Measurements from ENCODE around the gene CFAP20DC.
"Not testable (repeated sequence)": the region's sequence is repeated elsewhere in the genome, so short reads cannot be mapped to it uniquely, and the experiment has no call there.

The CFAP20DC gene

GRCh38 chr3:58839187-58839586, 210.6 kb downstream of the CFAP20DC start:
- Mint-ChIP-seq H3K36me3 (no peaks in the 10 kb centered on the region), H3K4me1 (no peaks in the 10 kb centered on the region), H3K4me3 (no peak overlapping the region), H3K27ac (no peak overlapping the region), H3K9me3 (peaks cover 4% of the 10 kb centered on the region)
- no peak for DNase-seq (ENCODE audit: low spot score in 2 of 2)
- ATAC-seq, result no peak

GRCh38 chr3:58837856-58838255, 212.0 kb downstream of the CFAP20DC start:
- no peak overlapping the region for H3K27ac Mint-ChIP-seq
- H3K36me3 Mint-ChIP-seq, result no peaks in the 10 kb centered on the region
- peaks cover 4% of the 10 kb centered on the region for H3K9me3 Mint-ChIP-seq
- ATAC-seq, result no peak
- no peak for DNase-seq (ENCODE audit: low spot score in 2 of 2)
- no peak overlapping the region for H3K4me3 Mint-ChIP-seq
- no peaks in the 10 kb centered on the region for H3K4me1 Mint-ChIP-seq

- ATAC-seq (no peak), DNase-seq (ENCODE audit: low spot score in 2 of 2) (no peak)
- H3K36me3 Mint-ChIP-seq, result no peaks in the 10 kb centered on the region
- no peak overlapping the region for H3K27ac Mint-ChIP-seq
- H3K4me1 Mint-ChIP-seq, result no peaks in the 10 kb centered on the region
- no peak overlapping the region for H3K4me3 Mint-ChIP-seq
- peaks cover 4% of the 10 kb centered on the region for H3K9me3 Mint-ChIP-seq
Observed at GRCh38 chr3:58837141-58837843, 212.5 kb downstream of the CFAP20DC start.

- DNase-seq (ENCODE audit: low spot score in 2 of 2) (no peak), ATAC-seq (no peak)
- Mint-ChIP-seq H3K36me3 (no peaks in the 10 kb centered on the region), H3K4me3 (no peak overlapping the region), H3K27ac (no peak overlapping the region), H3K4me1 (no peaks in the 10 kb centered on the region), H3K9me3 (no peaks in the 10 kb centered on the region)
Observed at GRCh38 chr3:58835086-58835485, 214.7 kb downstream of the CFAP20DC start.

GRCh38 chr3:58833491-58833890, 216.3 kb downstream of the CFAP20DC start:
- DNase-seq (ENCODE audit: low spot score in 2 of 2), result no peak
- no peaks in the 10 kb centered on the region for H3K9me3 Mint-ChIP-seq
- no peak for ATAC-seq
- H3K36me3 Mint-ChIP-seq, result no peaks in the 10 kb centered on the region
- no peak overlapping the region for H3K27ac Mint-ChIP-seq
- H3K4me3 Mint-ChIP-seq, result no peak overlapping the region
- no peaks in the 10 kb centered on the region for H3K4me1 Mint-ChIP-seq

GRCh38 chr3:58829321-58830000, 220.4 kb downstream of the CFAP20DC start:
- Mint-ChIP-seq H3K9me3 (no peaks in the 10 kb centered on the region), H3K4me3 (no peak overlapping the region)

GRCh38 chr3:58824777-58825176, 225.0 kb downstream of the CFAP20DC start:
- H3K4me3 Mint-ChIP-seq, result no peak overlapping the region
- DNase-seq (ENCODE audit: low spot score in 2 of 2) (no peak), ATAC-seq (no peak)
- H3K4me1 Mint-ChIP-seq, result no peaks in the 10 kb centered on the region
- H3K36me3 Mint-ChIP-seq, result no peaks in the 10 kb centered on the region
- no peaks in the 10 kb centered on the region for H3K9me3 Mint-ChIP-seq
- H3K27ac Mint-ChIP-seq, result no peak overlapping the region

More at GRCh38 chr3:58829321-58830000, 220.4 kb downstream of the CFAP20DC start:
- Mint-ChIP-seq H3K36me3 (no peaks in the 10 kb centered on the region), H3K4me1 (no peaks in the 10 kb centered on the region), H3K27ac (no peak overlapping the region)
- DNase-seq (ENCODE audit: low spot score in 2 of 2) (no peak), ATAC-seq (no peak)

GRCh38 chr3:58824285-58824684, 225.5 kb downstream of the CFAP20DC start:
- H3K36me3 Mint-ChIP-seq, result no peaks in the 10 kb centered on the region
- DNase-seq (ENCODE audit: low spot score in 2 of 2) (no peak), ATAC-seq (no peak)
- H3K4me1 Mint-ChIP-seq, result no peaks in the 10 kb centered on the region
- no peaks in the 10 kb centered on the region for H3K9me3 Mint-ChIP-seq
- H3K4me3 Mint-ChIP-seq, result no peak overlapping the region
- no peak overlapping the region for H3K27ac Mint-ChIP-seq

- not testable (repeated sequence) for H3K27ac Mint-ChIP-seq; H3K36me3 Mint-ChIP-seq; ATAC-seq; H3K9me3 Mint-ChIP-seq; H3K4me3 Mint-ChIP-seq; DNase-seq (ENCODE audit: low spot score in 2 of 2); H3K4me1 Mint-ChIP-seq
Observed at GRCh38 chr3:58806551-58807244, 243.1 kb downstream of the CFAP20DC start.

- H3K4me3 Mint-ChIP-seq, result no peak overlapping the region
- ATAC-seq (no peak), DNase-seq (ENCODE audit: low spot score in 2 of 2) (no peak)
- peaks cover 5% of the 10 kb centered on the region for H3K9me3 Mint-ChIP-seq
- no peaks in the 10 kb centered on the region for H3K36me3 Mint-ChIP-seq
- no peaks in the 10 kb centered on the region for H3K4me1 Mint-ChIP-seq
- no peak overlapping the region for H3K27ac Mint-ChIP-seq
Observed at GRCh38 chr3:58804914-58805313, 244.9 kb downstream of the CFAP20DC start.

- Mint-ChIP-seq H3K36me3 (no peaks in the 10 kb centered on the region), H3K4me1 (no peaks in the 10 kb centered on the region), H3K4me3 (no peak overlapping the region), H3K9me3 (peaks cover 2% of the 10 kb centered on the region), H3K27ac (no peak overlapping the region)
- ATAC-seq (no peak), DNase-seq (ENCODE audit: low spot score in 2 of 2) (no peak)
Observed at GRCh38 chr3:58801541-58801940, 248.3 kb downstream of the CFAP20DC start.

- Mint-ChIP-seq H3K36me3 (no peaks in the 10 kb centered on the region), H3K4me1 (no peaks in the 10 kb centered on the region), H3K9me3 (peaks cover 2% of the 10 kb centered on the region), H3K27ac (no peak overlapping the region), H3K4me3 (no peak overlapping the region)
- no peak for ATAC-seq
- no peak for DNase-seq (ENCODE audit: low spot score in 2 of 2)
Observed at GRCh38 chr3:58800940-58801339, 248.9 kb downstream of the CFAP20DC start.

- H3K36me3 Mint-ChIP-seq, result no peaks in the 10 kb centered on the region
- no peaks in the 10 kb centered on the region for H3K4me1 Mint-ChIP-seq
- DNase-seq (ENCODE audit: low spot score in 2 of 2) (no peak), ATAC-seq (no peak)
- no peaks in the 10 kb centered on the region for H3K9me3 Mint-ChIP-seq
- no peak overlapping the region for H3K27ac Mint-ChIP-seq
- H3K4me3 Mint-ChIP-seq, result no peak overlapping the region
Observed at GRCh38 chr3:58800032-58800431, 249.8 kb downstream of the CFAP20DC start.

GRCh38 chr3:58799271-58799670, 250.6 kb downstream of the CFAP20DC start:
- Mint-ChIP-seq H3K4me3 (no peak overlapping the region), H3K27ac (no peak overlapping the region), H3K9me3 (no peaks in the 10 kb centered on the region), H3K4me1 (no peaks in the 10 kb centered on the region), H3K36me3 (no peaks in the 10 kb centered on the region)
- DNase-seq (ENCODE audit: low spot score in 2 of 2) (no peak), ATAC-seq (no peak)

GRCh38 chr3:58798312-58798711, 251.5 kb downstream of the CFAP20DC start:
- H3K27ac Mint-ChIP-seq, result no peak overlapping the region
- no peak for ATAC-seq
- H3K4me1 Mint-ChIP-seq, result no peaks in the 10 kb centered on the region
- no peak for DNase-seq (ENCODE audit: low spot score in 2 of 2)
- H3K9me3 Mint-ChIP-seq, result no peaks in the 10 kb centered on the region
- H3K36me3 Mint-ChIP-seq, result no peaks in the 10 kb centered on the region
- no peak overlapping the region for H3K4me3 Mint-ChIP-seq

- H3K4me3 Mint-ChIP-seq, result no peak overlapping the region
- H3K4me1 Mint-ChIP-seq, result no peaks in the 10 kb centered on the region
- ATAC-seq, result no peak
- H3K27ac Mint-ChIP-seq, result no peak overlapping the region
- H3K36me3 Mint-ChIP-seq, result no peaks in the 10 kb centered on the region
- DNase-seq (ENCODE audit: low spot score in 2 of 2), result no peak
- H3K9me3 Mint-ChIP-seq, result peaks cover 2% of the 10 kb centered on the region
Observed at GRCh38 chr3:58794750-58795149, 255.1 kb downstream of the CFAP20DC start.

All from stimulated activated effector memory CD8-positive, alpha-beta T cell treated with anti-CD3 and anti-CD28 coated beads, Interleukin-12 subunit alpha, Interleukin-12 subunit beta, amount 100 ng/mL, for 72 hours (primary cell).